BLaER1 treated with 17β-estradiol and CSF1 and Interleukin-3, amounts not matched to agents 10 nM and 100 nM (cell line): Measurements from ENCODE around the gene LMO1.

ENCODE experiments used
- H3K27ac ChIP-seq, 11 experiments: shearing (Covaris generic); formaldehyde crosslinking; 2 replicates each; pipeline ENCODE4 v1.8.1; 2022
- H3K27me3 ChIP-seq, 11 experiments: shearing (Covaris generic); formaldehyde crosslinking; 2 replicates each; pipeline ENCODE4 v1.8.1; 2022
- H3K36me3 ChIP-seq, 11 experiments: shearing (Covaris generic); formaldehyde crosslinking; 2 replicates each; pipeline ENCODE4 v1.8.1; 2022
- H3K4me1 ChIP-seq, 10 experiments: shearing (Covaris generic); formaldehyde crosslinking; 2 replicates each; pipeline ENCODE4 v1.8.1; 2022
- H3K4me2 ChIP-seq, 11 experiments: shearing (Covaris generic); formaldehyde crosslinking; 2 replicates each; pipeline ENCODE4 v1.8.1; 2022
- H3K4me3 ChIP-seq, 10 experiments: shearing (Covaris generic); formaldehyde crosslinking; 2 replicates each; pipeline ENCODE4 v1.8.1; 2022
- H3K9ac ChIP-seq, 11 experiments: shearing (Covaris generic); formaldehyde crosslinking; 2 replicates each; pipeline ENCODE4 v1.8.1; 2022
- H3K9me3 ChIP-seq, 11 experiments: shearing (Covaris generic); formaldehyde crosslinking; replicated peaks in 1 of 11; 2 replicates each; pipeline ENCODE4 v1.8.1; 2022
- H4K20me1 ChIP-seq, 11 experiments: shearing (Covaris generic); formaldehyde crosslinking; 2 replicates each; pipeline ENCODE4 v1.8.1; 2022
- Cebpa-rat ChIP-seq, 11 experiments: shearing (Covaris generic); IDR thresholded peaks; 2 replicates each; pipeline ENCODE4 v1.8.1; 2022

The LMO1 gene

GRCh38 chr11:8297781-8298440, 34.2 kb upstream of the LMO1 start:
- H3K4me3 ChIP-seq: no peak overlapping the region
- H4K20me1 ChIP-seq: no peaks in the 10 kb centered on the region
- no peak for TF ChIP-seq Cebpa-rat (IDR thresholded peaks at IDR 0.05)
- no peaks in the 10 kb centered on the region for H3K36me3 ChIP-seq
- no peak overlapping the region for H3K4me2 ChIP-seq
- peaks cover 1 to 18% (median 9%) of the 10 kb centered on the region in 11 experiments; a peak in 11 of 22 replicates for H3K9me3 ChIP-seq
- no peaks in the 10 kb centered on the region for H3K27me3 ChIP-seq
- H3K9ac ChIP-seq: no peak overlapping the region
- H3K27ac ChIP-seq: no peak overlapping the region
- peaks cover 0 to 11% (median 0%) of the 10 kb centered on the region in 10 experiments; a peak in 7 of 20 replicates for H3K4me1 ChIP-seq

GRCh38 chr11:8296872-8297271, 33.2 kb upstream of the LMO1 start:
- H3K9me3 ChIP-seq: peaks cover 0 to 10% (median 0%) of the 10 kb centered on the region in 11 experiments; a peak in 3 of 22 replicates
- H3K9ac ChIP-seq: no peak overlapping the region
- no peak overlapping the region for H3K27ac ChIP-seq
- H3K27me3 ChIP-seq: no peaks in the 10 kb centered on the region
- H3K36me3 ChIP-seq: no peaks in the 10 kb centered on the region
- peaks cover 0 to 11% (median 0%) of the 10 kb centered on the region in 10 experiments; a peak in 7 of 20 replicates for H3K4me1 ChIP-seq
- no peak overlapping the region for H3K4me3 ChIP-seq
- H4K20me1 ChIP-seq: no peaks in the 10 kb centered on the region
- no peak overlapping the region for H3K4me2 ChIP-seq
- TF ChIP-seq Cebpa-rat (IDR thresholded peaks at IDR 0.05): no peak

GRCh38 chr11:8296038-8296649, 32.5 kb upstream of the LMO1 start:
- no peaks in the 10 kb centered on the region for H3K27me3 ChIP-seq
- no peak overlapping the region for H3K4me3 ChIP-seq
- no peaks in the 10 kb centered on the region for H3K36me3 ChIP-seq
- H3K9me3 ChIP-seq: peaks cover 0 to 4% (median 0%) of the 10 kb centered on the region in 11 experiments; a peak in 1 of 22 replicates
- no peaks in the 10 kb centered on the region for H4K20me1 ChIP-seq
- no peak overlapping the region for H3K27ac ChIP-seq
- no peak for TF ChIP-seq Cebpa-rat (IDR thresholded peaks at IDR 0.05)
- no peak overlapping the region for H3K4me2 ChIP-seq
- H3K9ac ChIP-seq: no peak overlapping the region
- peaks cover 0 to 11% (median 0%) of the 10 kb centered on the region in 10 experiments; a peak in 7 of 20 replicates for H3K4me1 ChIP-seq

- no peak for TF ChIP-seq Cebpa-rat (IDR thresholded peaks at IDR 0.05)
- H3K36me3 ChIP-seq: no peaks in the 10 kb centered on the region
- no peaks in the 10 kb centered on the region for H3K27me3 ChIP-seq
- H3K9ac ChIP-seq: no peak overlapping the region
- H3K4me1 ChIP-seq: peaks cover 0 to 10% (median 0%) of the 10 kb centered on the region in 10 experiments; a peak in 7 of 20 replicates
- H3K4me2 ChIP-seq: no peak overlapping the region
- H4K20me1 ChIP-seq: no peaks in the 10 kb centered on the region
- no peak overlapping the region for H3K4me3 ChIP-seq
- no peak overlapping the region for H3K27ac ChIP-seq
- no peaks in the 10 kb centered on the region for H3K9me3 ChIP-seq
Observed at GRCh38 chr11:8294251-8294935, 30.7 kb upstream of the LMO1 start.

- no peak overlapping the region for H3K27ac ChIP-seq
- no peaks in the 10 kb centered on the region for H3K27me3 ChIP-seq
- no peaks in the 10 kb centered on the region for H3K9me3 ChIP-seq
- H3K4me1 ChIP-seq: no peaks in the 10 kb centered on the region
- H3K9ac ChIP-seq: no peak overlapping the region
- H3K36me3 ChIP-seq: no peaks in the 10 kb centered on the region
- no peak overlapping the region for H3K4me2 ChIP-seq
- no peaks in the 10 kb centered on the region for H4K20me1 ChIP-seq
- no peak overlapping the region for H3K4me3 ChIP-seq
- no peak for TF ChIP-seq Cebpa-rat (IDR thresholded peaks at IDR 0.05)
Observed at GRCh38 chr11:8293171-8293570, 29.5 kb upstream of the LMO1 start.

- Histone ChIP-seq H3K4me2 (no peak overlapping the region), H3K27ac (no peak overlapping the region), H3K27me3 (no peaks in the 10 kb centered on the region), H4K20me1 (no peaks in the 10 kb centered on the region; a peak in 1 of 22 replicates), H3K9me3 (no peaks in the 10 kb centered on the region), H3K4me1 (no peaks in the 10 kb centered on the region; a peak in 1 of 20 replicates), H3K9ac (no peak overlapping the region), H3K4me3 (no peak overlapping the region), H3K36me3 (no peaks in the 10 kb centered on the region)
- TF ChIP-seq Cebpa-rat (IDR thresholded peaks at IDR 0.05): no peak
Observed at GRCh38 chr11:8292351-8292750, 28.7 kb upstream of the LMO1 start.

GRCh38 chr11:8291421-8292350, 28.0 kb upstream of the LMO1 start:
- H4K20me1 ChIP-seq: no peaks in the 10 kb centered on the region; a peak in 1 of 22 replicates
- H3K9me3 ChIP-seq: no peaks in the 10 kb centered on the region
- H3K4me2 ChIP-seq: no peak overlapping the region
- H3K36me3 ChIP-seq: no peaks in the 10 kb centered on the region
- H3K27me3 ChIP-seq: no peaks in the 10 kb centered on the region
- no peaks in the 10 kb centered on the region; a peak in 1 of 20 replicates for H3K4me1 ChIP-seq
- no peak for TF ChIP-seq Cebpa-rat (IDR thresholded peaks at IDR 0.05)
- H3K27ac ChIP-seq: no peak overlapping the region
- no peak overlapping the region for H3K9ac ChIP-seq
- no peak overlapping the region for H3K4me3 ChIP-seq

GRCh38 chr11:8290081-8290810, 26.6 kb upstream of the LMO1 start:
- Histone ChIP-seq H3K9ac (no peak overlapping the region), H3K27ac (no peak overlapping the region), H4K20me1 (no peaks in the 10 kb centered on the region; a peak in 1 of 22 replicates), H3K9me3 (no peaks in the 10 kb centered on the region), H3K4me1 (no peaks in the 10 kb centered on the region; a peak in 1 of 20 replicates), H3K36me3 (no peaks in the 10 kb centered on the region), H3K4me3 (no peak overlapping the region), H3K27me3 (no peaks in the 10 kb centered on the region), H3K4me2 (no peak overlapping the region)
- TF ChIP-seq Cebpa-rat (IDR thresholded peaks at IDR 0.05): no peak
